Stimulated activated naive B cell treated with anti-CD40 and anti-IgM and Interleukin-4, amounts not matched to agents 10 μg/mL and 1 μg/mL and 100 μg/mL, for 72 hours (primary cell): ENCODE measurements around the gene SCYL1.

Source experiments
- ATAC-seq, 2 donors: fragments of 150-1000 bp; cut with Tn5 transposase; replicated peaks; 2 replicates each; pipeline ENCODE4 v1.10.0; 2021; ENCODE audit warnings: moderate library complexity in 1 of 2
- DNase-seq: peaks from one replicate; pipeline ENCODE4 v3.0.0; 2021
- H3K27ac Mint-ChIP-seq: one replicate; pipeline ENCODE4 v1.8.0; 2022; ENCODE audit warnings: mild to moderate bottlenecking, mixed read lengths
- H3K27me3 Mint-ChIP-seq, 2 donors: one replicate each; pipeline ENCODE4 v1.8.0; 2022; ENCODE audit warnings: mixed read lengths in 2 of 2
- H3K36me3 Mint-ChIP-seq, 2 donors: one replicate each; pipeline ENCODE4 v1.8.0; 2022; ENCODE audit warnings: mixed read lengths in 2 of 2, mild to moderate bottlenecking in 1 of 2
- H3K4me1 Mint-ChIP-seq, 2 donors: one replicate each; pipeline ENCODE4 v1.8.0; 2022; ENCODE audit warnings: mixed read lengths in 2 of 2, mild to moderate bottlenecking in 1 of 2
- H3K4me3 Mint-ChIP-seq, 2 donors: one replicate each; pipeline ENCODE4 v1.8.0; 2022; ENCODE audit warnings: mild to moderate bottlenecking in 2 of 2, mixed read lengths in 2 of 2, moderate library complexity in 1 of 2
- H3K9me3 Mint-ChIP-seq, 2 donors: one replicate each; pipeline ENCODE4 v1.8.0; 2022; ENCODE audit warnings: mixed read lengths in 2 of 2, mild to moderate bottlenecking in 1 of 2

The SCYL1 gene

DNA sequence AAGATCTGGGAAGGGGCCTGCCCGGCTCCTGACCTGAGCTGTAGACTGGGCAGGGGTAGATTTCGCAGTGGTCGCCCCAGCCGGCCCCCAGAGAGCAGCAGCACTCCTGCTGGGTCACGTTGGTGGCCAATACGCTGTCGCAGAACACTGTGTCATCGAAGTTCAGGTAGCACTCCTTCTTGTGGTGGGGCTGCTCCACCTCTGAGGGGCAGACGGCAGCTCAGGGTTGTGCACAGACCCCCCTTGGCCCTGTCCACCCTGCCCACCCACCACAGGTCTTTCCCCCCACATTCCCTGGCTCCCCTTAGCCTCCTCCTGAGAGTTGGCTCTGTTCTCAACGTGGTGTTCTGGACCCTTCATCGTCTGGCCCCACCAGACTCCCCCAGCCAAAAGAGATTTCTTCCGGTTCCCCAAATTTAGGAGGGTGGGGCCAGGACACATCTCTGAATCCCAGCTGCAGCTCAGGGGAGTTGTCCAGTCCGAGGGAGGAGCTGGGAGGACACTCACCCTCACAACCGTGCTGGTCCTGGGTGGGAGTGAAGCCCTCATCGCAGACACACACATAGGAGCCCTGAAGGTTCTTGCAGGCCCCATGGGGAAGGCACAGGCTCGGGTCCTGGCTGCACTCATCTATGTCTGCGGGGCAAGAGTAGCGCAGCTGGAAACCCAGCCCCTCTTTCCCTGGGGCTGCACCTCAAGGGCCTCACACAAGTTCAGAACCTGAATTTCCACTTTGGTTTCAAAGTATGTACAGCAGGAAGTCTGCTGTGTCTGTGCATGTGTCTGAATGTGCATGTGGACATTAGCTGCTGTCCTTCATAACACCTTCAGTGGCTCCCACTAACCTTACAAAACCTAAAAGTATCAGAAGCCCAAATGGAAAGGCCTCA, 16.5 kb downstream of the SCYL1 start:
- peak overlapping the region; percentile 96 for H3K27ac Mint-ChIP-seq
- no peaks in the 10 kb centered on the region for H3K9me3 Mint-ChIP-seq
- H3K4me3 Mint-ChIP-seq, result peak overlapping the region; percentile 88
- peak; percentile 0 to 1 for ATAC-seq
- DNase-seq, result no peak
- peaks cover 17 to 29% of the 10 kb centered on the region in 2 donors for H3K36me3 Mint-ChIP-seq
- H3K27me3 Mint-ChIP-seq, result no peaks in the 10 kb centered on the region
- peaks cover 41 to 68% of the 10 kb centered on the region in 2 donors for H3K4me1 Mint-ChIP-seq

DNA sequence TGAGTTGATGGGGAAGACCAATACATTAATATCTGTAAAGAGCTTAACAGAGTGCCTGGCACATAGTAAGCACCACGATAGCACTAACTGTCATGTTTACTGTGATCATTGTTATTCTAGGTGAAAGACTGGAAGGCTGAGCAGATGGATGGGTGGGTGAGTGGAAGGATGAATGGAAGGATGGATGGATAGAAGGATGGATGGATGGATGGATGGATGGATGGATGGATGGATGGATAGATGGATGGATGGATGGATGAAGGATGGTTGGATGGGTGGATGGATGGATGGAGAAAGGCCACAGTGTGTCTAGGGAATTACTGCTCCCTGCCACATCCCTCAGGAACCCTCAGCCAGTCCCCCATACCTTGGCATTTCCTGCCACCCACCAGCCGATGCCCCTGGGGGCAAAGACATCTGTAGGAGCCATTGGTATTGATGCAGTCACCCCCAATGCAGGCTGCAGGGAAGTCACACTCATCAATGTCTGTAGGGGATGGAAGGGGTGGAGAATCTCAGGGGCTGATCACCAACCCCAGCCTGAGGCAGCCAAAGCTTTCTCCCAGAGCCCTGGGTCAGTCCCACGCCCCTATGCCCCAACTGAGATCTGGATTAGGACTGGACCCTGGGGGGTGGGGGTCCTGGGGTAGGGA, 18.0 kb downstream of the SCYL1 start:
- Mint-ChIP-seq H3K27ac (no peak overlapping the region), H3K4me3 (no peak overlapping the region), H3K4me1 (peaks cover 40 to 68% of the 10 kb centered on the region in 2 donors), H3K9me3 (no peaks in the 10 kb centered on the region), H3K36me3 (peaks cover 13 to 17% of the 10 kb centered on the region in 2 donors), H3K27me3 (no peaks in the 10 kb centered on the region)
- DNase-seq (no peak), ATAC-seq (no peak)

DNA sequence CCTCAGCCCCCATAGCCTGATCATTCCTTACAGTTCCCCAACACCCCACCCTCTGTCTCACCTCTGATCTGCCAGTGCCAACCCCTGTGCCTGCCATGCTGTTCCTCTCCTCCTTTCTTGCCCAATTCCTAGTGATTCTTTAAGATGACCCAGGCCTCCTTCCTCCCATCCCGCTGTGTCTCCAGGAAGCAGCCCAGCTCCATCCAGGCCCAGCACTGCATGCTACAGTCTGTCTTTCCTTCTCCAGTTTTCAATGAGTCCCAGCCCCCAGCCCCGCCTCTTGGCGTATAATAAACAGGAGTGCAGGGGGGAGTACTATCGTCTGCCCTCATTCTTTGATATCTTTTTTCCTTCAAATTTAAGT, 21.0 kb downstream of the SCYL1 start:
- no peaks in the 10 kb centered on the region for H3K9me3 Mint-ChIP-seq
- H3K27me3 Mint-ChIP-seq, result no peaks in the 10 kb centered on the region
- peaks cover 14 to 16% of the 10 kb centered on the region in 2 donors for H3K36me3 Mint-ChIP-seq
- ATAC-seq, result peak in 1 of 2 donors; percentile 0
- H3K27ac Mint-ChIP-seq, result peak overlapping the region; percentile 82
- no peak for DNase-seq
- H3K4me3 Mint-ChIP-seq, result peak overlapping the region; percentile 80 to 83
- peaks cover 54 to 72% of the 10 kb centered on the region in 2 donors for H3K4me1 Mint-ChIP-seq

DNA sequence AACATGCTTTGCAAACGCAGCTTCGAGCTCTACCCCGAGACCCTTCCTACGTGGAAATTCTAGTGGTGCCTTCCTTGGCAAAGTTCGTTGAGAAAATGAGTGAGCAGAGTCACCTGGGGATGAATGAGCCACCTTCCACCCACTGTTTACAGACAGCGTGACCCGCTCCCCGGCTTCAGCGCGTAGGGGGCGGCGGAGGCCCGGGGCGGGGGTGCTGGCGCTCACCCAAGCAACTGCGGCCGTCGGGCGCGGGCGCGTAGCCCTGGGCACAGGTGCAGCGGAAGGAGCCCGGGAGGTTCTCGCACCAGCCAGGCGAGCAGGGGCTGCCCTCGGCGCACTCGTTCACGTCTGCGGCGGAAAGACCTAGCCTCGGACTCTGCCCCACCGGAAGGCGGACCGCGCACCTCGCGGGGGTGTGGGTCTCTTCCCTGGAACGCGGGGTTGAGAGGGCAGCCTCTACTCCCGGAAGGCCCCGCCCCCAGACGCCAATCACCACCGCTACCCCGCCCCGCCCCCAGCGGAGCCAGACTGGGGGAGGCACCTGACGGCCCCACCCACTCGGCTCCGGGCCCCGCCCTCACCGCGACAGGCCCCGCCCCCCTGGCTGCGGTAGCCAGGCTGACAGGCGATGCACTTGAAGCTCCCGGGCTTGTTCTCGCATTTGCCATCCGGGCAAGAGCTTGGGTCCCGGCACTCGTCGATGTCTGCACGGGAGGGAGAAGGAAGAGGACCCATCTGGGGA, 21.5 kb downstream of the SCYL1 start:
- ATAC-seq (peak; percentile 88 to 92), DNase-seq (peak; percentile 95)
- Mint-ChIP-seq H3K36me3 (peaks cover 16 to 18% of the 10 kb centered on the region in 2 donors), H3K9me3 (no peaks in the 10 kb centered on the region), H3K27me3 (no peaks in the 10 kb centered on the region), H3K4me1 (peaks cover 54 to 72% of the 10 kb centered on the region in 2 donors), H3K4me3 (peak overlapping the region; percentile 80 to 83), H3K27ac (peak overlapping the region; percentile 92)

DNA sequence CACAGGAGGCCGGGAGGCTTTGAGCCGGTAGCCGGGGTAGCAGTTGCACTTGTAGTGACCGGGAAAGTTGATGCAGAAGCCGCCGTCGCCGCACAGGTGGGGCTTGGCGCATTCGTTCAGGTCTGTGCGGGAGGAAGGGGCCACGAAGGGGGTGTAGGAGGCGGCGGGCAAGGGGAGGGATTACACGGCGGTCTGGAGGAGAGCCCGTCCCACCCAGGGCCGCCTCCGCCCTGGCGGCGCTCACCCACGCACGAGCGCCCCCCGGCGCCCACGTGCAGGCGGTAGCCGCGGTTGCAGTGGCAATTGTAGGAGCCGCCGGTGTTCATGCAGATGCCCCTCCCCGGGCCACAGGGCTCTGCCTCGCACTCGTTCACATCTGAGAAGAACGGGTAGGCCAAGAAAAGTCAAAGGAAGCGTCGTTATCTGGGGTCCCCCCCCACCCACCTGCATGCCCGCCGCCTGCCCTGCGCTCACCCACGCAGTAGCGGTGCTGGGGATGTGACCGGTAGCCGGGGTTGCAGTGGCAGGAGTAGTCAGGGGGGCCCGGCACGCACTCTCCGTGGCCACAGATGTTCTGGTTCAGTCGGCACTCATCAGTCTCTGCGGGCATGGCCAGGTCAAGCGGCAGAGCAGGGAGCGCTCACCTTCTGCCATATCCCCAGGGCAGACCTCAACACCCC, 22.7 kb downstream of the SCYL1 start:
- Mint-ChIP-seq H3K27ac (peak overlapping the region; percentile 32), H3K27me3 (no peaks in the 10 kb centered on the region), H3K9me3 (no peaks in the 10 kb centered on the region), H3K4me1 (peaks cover 61 to 72% of the 10 kb centered on the region in 2 donors), H3K36me3 (peaks cover 17 to 20% of the 10 kb centered on the region in 2 donors), H3K4me3 (peak overlapping the region; percentile 53 to 62)
- DNase-seq (no peak), ATAC-seq (no peak)

DNA sequence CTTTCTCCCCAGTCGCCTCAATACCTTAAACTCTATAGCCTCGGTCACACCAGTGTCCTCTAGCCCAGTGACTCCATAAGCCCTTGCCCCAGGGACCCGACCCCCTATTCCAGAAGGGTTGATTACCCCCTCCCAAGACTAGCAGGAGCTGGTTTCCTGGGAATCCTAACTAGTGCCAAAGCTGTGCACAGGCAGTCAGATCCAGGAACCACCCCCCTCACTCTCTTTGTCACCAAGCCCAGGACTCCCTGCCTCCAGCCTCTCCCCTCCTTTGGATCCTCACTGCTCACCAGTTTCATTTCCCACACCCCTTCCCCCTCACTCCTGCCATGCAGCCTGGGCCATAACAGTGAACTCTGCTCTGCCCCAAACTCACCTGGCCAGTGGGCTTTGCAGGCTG, 23.5 kb downstream of the SCYL1 start:
- Mint-ChIP-seq H3K4me1 (peaks cover 62 to 74% of the 10 kb centered on the region in 2 donors), H3K9me3 (no peaks in the 10 kb centered on the region), H3K27ac (peak overlapping the region; percentile 32), H3K27me3 (no peaks in the 10 kb centered on the region), H3K36me3 (peaks cover 13 to 15% of the 10 kb centered on the region in 2 donors), H3K4me3 (peak overlapping the region; percentile 53 to 62)
- ATAC-seq (no peak), DNase-seq (no peak)

DNA sequence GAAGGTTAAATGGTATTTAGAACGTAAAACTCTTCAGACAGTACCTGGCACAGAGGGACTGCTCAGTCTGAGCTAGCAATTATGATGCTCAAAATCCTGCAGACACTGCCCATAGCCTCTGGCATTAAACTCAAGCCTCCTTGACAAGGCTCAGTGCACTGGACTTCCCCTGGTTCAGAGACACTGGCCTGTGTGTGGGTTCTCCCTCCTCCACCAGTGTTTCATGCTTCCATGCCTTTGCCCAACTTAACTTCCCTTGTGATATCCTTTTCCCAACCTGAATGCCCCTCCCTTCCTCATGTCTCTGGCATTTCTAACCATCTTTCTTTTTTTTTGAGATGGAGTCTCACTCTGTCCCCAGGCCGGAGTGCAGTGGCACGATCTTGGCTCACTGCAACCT, 24.2 kb downstream of the SCYL1 start:
- Mint-ChIP-seq H3K4me1 (peaks cover 58 to 71% of the 10 kb centered on the region in 2 donors), H3K36me3 (peaks cover 13% of the 10 kb centered on the region in 2 donors), H3K9me3 (no peaks in the 10 kb centered on the region), H3K4me3 (peak overlapping the region in 1 of 2 donors; percentile 4), H3K27me3 (no peaks in the 10 kb centered on the region), H3K27ac (no peak overlapping the region)
- DNase-seq (no peak), ATAC-seq (no peak)

DNA sequence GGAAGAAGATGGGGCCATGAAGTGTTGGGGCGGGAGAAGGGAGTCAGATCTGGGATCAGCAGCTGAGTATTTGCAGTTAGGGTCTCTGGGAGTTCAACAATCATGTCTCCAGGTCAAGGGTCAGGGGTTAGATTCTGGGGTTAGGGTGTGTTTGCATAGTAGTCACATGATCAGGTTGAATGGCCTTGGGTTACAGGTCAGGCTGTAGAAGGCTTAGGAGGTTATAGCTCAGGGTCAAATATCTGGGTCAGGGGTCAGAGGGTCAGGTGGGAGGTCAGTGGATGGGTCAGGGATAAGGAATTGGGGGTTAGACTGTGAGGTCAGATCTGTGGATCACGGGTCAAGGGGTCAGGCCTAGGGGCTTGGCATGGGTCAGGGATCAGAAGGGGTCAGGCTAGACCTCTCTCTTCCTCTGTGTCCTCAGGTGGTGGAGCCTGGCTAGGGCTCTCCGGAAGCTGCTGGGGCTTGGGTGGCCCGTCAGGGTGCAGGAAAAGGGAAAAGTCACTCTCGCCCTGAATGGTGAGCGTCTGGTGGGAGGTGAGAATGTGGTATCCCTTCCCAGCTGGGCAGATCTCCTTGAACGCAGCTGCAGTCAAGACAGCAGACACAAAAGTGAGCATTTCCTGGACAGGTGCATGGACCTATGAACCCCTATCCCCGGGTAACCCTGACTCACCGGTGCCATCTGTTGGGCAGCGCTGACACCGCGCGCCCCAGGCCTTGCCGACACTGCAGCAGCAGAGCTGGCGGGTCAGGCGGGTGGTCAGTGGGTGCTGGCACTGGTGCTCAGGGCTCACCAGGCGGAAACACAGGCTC, 26.9 kb downstream of the SCYL1 start:
- peak overlapping the region; percentile 76 for H3K27ac Mint-ChIP-seq
- ATAC-seq (peak; percentile 80 to 87), DNase-seq (peak; percentile 71)
- no peaks in the 10 kb centered on the region for H3K9me3 Mint-ChIP-seq
- H3K36me3 Mint-ChIP-seq, result peaks cover 7 to 12% of the 10 kb centered on the region in 2 donors
- H3K27me3 Mint-ChIP-seq, result no peaks in the 10 kb centered on the region
- H3K4me1 Mint-ChIP-seq, result peaks cover 51 to 70% of the 10 kb centered on the region in 2 donors
- H3K4me3 Mint-ChIP-seq, result peak overlapping the region in 1 of 2 donors; percentile 5

DNA sequence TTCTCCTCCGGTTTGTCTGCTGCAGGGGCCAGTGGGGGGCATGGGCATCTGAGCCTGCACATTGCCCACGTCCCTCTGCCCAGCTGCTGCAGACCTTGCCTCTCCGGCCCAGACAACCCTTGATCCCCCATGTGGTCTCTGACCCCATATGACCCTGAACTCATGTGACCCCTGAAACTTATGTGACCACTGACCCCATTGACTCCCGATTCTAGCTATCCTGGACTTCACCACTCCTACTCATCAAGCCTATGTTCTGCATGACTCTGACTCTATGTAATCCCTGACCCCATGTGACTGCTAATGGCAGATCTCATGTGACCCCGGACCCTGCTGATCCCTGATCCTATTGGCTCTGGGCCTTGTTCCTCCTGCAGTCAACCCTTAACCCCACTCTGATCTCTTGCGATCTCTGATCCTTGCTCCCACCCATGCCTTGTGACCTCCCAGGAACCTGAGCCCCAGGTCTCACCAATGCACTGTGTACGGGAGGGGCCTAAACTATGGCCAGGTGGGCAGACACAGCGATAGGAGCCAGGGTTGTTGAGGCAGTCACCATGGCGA, 27.6 kb downstream of the SCYL1 start:
- H3K27me3 Mint-ChIP-seq, result no peaks in the 10 kb centered on the region
- DNase-seq, result no peak
- H3K4me3 Mint-ChIP-seq, result peak overlapping the region in 1 of 2 donors; percentile 5
- peaks cover 53 to 74% of the 10 kb centered on the region in 2 donors for H3K4me1 Mint-ChIP-seq
- ATAC-seq, result peak; percentile 4
- no peaks in the 10 kb centered on the region for H3K9me3 Mint-ChIP-seq
- no peak overlapping the region for H3K27ac Mint-ChIP-seq
- H3K36me3 Mint-ChIP-seq, result peaks cover 7 to 12% of the 10 kb centered on the region in 2 donors

DNA sequence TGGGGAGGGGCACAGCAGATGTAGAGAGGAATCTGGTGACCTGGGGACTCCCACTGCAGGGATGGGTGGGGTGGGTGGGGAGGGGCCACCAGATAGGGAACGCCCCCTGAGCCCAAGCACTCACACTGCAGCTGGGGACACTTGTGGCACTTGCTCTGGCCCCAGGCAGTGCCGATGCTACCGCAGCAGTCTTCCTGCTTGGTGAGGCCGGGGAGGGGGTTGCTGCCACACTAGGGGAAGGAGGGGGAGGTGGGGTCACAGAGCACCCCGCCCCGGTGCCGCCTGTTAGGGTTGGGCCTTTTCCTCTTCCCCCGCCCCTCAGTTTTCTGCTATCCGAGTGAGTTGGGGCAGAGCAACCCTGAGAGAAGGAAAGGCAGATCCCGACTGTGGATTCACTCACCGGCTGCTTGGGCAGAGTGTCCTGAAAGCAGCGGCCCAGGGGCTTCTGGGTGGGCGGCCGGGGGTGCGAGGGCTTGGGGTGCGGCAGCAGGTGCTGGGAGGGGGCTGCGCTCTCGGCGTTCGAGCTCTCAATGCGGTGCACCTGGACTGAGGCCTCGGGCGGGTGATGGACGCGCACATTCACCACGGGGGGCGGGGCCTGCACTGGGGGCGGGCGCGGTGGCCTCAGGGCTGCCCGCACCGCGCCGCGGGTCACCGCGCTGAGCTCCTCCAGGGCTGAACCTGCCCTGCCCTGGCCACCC, 28.6 kb downstream of the SCYL1 start:
- Mint-ChIP-seq H3K36me3 (peaks cover 4 to 9% of the 10 kb centered on the region in 2 donors), H3K4me3 (no peak overlapping the region), H3K27ac (no peak overlapping the region), H3K27me3 (no peaks in the 10 kb centered on the region), H3K9me3 (no peaks in the 10 kb centered on the region), H3K4me1 (peaks cover 47 to 66% of the 10 kb centered on the region in 2 donors)
- DNase-seq (no peak), ATAC-seq (peak; percentile 27 to 35)

DNA sequence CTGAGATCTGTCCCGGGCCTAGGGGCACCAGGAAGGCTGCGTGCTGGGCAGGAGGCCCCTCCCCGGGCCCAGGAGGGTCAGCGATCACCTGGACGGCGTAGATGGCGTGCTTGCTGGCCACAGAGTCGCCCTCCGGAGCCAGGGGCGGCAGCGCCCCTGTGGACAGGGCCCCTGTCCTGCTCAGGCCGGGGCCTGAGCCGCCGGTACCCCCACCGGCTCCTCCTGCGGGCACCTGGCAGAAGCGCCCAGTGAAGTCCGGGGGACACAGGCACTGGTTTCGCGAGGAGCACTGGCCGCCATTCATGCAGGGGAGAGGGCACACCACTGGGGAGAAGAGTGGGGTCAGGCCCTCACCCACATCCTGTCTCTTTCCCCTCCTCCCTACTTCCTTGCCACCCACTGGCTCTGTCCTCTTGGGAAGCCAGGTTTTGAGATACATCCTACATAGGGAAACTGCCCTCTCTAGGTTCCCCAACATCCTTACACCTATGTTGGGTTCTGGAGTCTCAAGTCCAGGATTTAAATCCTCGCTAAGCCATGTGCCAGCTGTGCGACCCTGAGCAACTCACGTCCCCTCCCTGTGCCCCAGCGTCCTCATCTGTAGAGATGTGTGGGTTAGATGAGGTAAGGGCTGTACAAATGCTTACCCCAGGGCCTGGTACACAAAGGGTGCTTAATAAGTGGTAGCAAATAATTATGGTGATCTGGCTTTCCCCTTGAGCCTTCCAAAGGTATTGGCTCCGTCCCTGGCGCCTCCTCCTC, 29.4 kb downstream of the SCYL1 start:
- peaks cover 41 to 66% of the 10 kb centered on the region in 2 donors for H3K4me1 Mint-ChIP-seq
- DNase-seq (no peak), ATAC-seq (no peak)
- H3K4me3 Mint-ChIP-seq, result no peak overlapping the region
- H3K27ac Mint-ChIP-seq, result peak overlapping the region; percentile 25
- H3K9me3 Mint-ChIP-seq, result no peaks in the 10 kb centered on the region
- peaks cover 4 to 7% of the 10 kb centered on the region in 2 donors for H3K36me3 Mint-ChIP-seq
- no peaks in the 10 kb centered on the region for H3K27me3 Mint-ChIP-seq
